NCI-H226 (cell line): ENCODE data around the gene BICRAL.
"Not testable (repeated sequence)": the region's sequence is repeated elsewhere in the genome, so short reads cannot be mapped to it uniquely, and the experiment has no call there.

Experiments
- DNase-seq: peaks from one replicate; pipeline ENCODE4 v3.0.0-alpha.2; 2015

The BICRAL gene

GRCh38 chr6:42860036-42860435 is 78.2 kb downstream of the BICRAL start:
- DNase-seq: no peak

- no peak for DNase-seq
Observed at GRCh38 chr6:42860481-42860880, 78.6 kb downstream of the BICRAL start.

GRCh38 chr6:42864602-42865001 is 82.8 kb downstream of the BICRAL start:
- no peak for DNase-seq

GRCh38 chr6:42870145-42870936 is 88.5 kb downstream of the BICRAL start:
- DNase-seq: no peak

GRCh38 chr6:42871711-42872110 is 89.9 kb downstream of the BICRAL start:
- DNase-seq: no peak

GRCh38 chr6:42873313-42873712 is 91.5 kb downstream of the BICRAL start:
- no peak for DNase-seq

- DNase-seq: no peak
Observed at GRCh38 chr6:42877695-42878094, 95.8 kb downstream of the BICRAL start.

- peak; percentile 75 for DNase-seq
Observed at GRCh38 chr6:42879372-42880239, 97.8 kb downstream of the BICRAL start, which contains the start of gene RPL7L1. Gene RPL7L1 (plus strand): TSS chr6:42879616. CDS start chr6:42879911, 295 bp downstream.

GRCh38 chr6:42880240-42880817 is 98.5 kb downstream of the BICRAL start:
- DNase-seq: not testable (repeated sequence)

GRCh38 chr6:42880871-42881270 is 99.0 kb downstream of the BICRAL start:
- DNase-seq: not testable (repeated sequence)

- no peak for DNase-seq
Observed at GRCh38 chr6:42885702-42886101, 103.8 kb downstream of the BICRAL start.

GRCh38 chr6:42888201-42888600 is 106.3 kb downstream of the BICRAL start:
- not testable (repeated sequence) for DNase-seq

- DNase-seq: no peak
Observed at GRCh38 chr6:42889815-42890214, 108.0 kb downstream of the BICRAL start.

GRCh38 chr6:42890311-42891198 is 108.7 kb downstream of the BICRAL start:
- DNase-seq: peak; percentile 93

GRCh38 chr6:42891199-42891722 is 109.4 kb downstream of the BICRAL start:
- no peak for DNase-seq

GRCh38 chr6:42894041-42894828 is 112.4 kb downstream of the BICRAL start:
- not testable (repeated sequence) for DNase-seq

- no peak for DNase-seq
Observed at GRCh38 chr6:42896178-42896719, 114.4 kb downstream of the BICRAL start.

GRCh38 chr6:42898891-42899361 is 117.1 kb downstream of the BICRAL start:
- DNase-seq: peak; percentile 24

- no peak for DNase-seq
Observed at GRCh38 chr6:42899871-42900270, 118.0 kb downstream of the BICRAL start.

GRCh38 chr6:42901538-42901957 is 119.7 kb downstream of the BICRAL start:
- DNase-seq: peak; percentile 51
